Posterior vena cava (tissue), 2 donors: ENCODE data around the gene TC2N. TPM values are rescaled to one million over a fixed set of nuclear protein-coding genes. Genes with fewer than 3 reads are reported as not detected.
"Not testable (repeated sequence)": the region's sequence is repeated elsewhere in the genome, so short reads cannot be mapped to it uniquely, and the experiment has no call there.

Experiments used
- DNase-seq: peaks from one replicate; pipeline ENCODE4 v3.0.0-alpha.2; 2020; ENCODE audit warnings: low spot score
- intact Hi-C, 2 donors: fragments of 100-400 bp; cut with DNase I; formaldehyde crosslinking; loops; one replicate each; pipeline versions ENCODE4 v1.14.1 to v1.14.2; 2022 to 2023
- total RNA-seq, 2 donors: library from RNA; stranded (reverse); fragmentation: NEBNext Ultra II Directional; extraction: Animal tissue kit (Norgen Biotek cat#: 25700); gene quantifications; one replicate each; pipeline ENCODE4 v1.2.1, GENCODE V29; 2021
- donor health status: DM: yes; HTN: yes; CAD: no.
- donor health status: DM: yes; HTN: yes; CAD: no.

TC2N gene
- total RNA-seq, 2 donors from 2014 or later, result 12.7 to 28.3 TPM

DNA sequence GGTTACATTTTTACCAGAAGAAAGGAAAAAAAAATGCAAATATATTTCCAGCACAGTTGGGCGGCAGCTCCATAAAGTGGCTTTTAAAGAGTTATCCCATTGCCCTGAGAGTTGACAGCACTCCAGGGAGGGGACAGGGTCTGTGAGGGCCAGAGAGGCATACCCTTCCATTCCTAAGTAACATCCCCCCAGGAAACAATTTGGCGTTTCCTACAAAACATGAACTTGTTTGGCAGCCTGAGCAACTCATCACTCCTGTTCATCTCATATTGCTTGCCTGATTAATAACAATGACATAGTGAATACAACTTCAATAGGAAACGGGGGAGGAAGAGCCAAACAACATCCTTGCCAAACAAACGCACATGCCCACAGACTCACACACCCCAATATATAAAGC, 23.3 kb downstream of the TC2N start:
- intact Hi-C loops, result no loop called here

DNA sequence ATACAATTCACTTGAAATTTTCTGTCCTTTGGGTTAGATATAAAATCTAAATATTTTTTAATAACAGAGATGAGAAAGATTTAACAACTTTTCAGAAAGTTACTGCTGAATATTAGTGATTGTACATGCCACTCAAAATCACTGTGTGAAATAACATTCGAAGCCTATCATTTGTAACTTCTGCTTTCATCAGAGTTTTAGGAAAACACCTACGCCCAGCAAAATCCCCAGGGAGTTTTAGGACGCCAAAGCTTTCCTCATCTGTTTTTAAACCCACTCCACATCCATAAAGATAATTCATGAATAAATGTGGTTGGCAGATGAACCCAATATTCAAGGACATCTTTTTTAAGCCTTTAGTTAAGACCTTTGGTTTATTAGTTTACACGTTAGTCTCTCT, 23.9 kb downstream of the TC2N start:
- no peak for DNase-seq
- intact Hi-C loops, result no loop called here

More for the DNA sequence above, 23.3 kb downstream of the TC2N start:
- DNase-seq, result no peak

DNA sequence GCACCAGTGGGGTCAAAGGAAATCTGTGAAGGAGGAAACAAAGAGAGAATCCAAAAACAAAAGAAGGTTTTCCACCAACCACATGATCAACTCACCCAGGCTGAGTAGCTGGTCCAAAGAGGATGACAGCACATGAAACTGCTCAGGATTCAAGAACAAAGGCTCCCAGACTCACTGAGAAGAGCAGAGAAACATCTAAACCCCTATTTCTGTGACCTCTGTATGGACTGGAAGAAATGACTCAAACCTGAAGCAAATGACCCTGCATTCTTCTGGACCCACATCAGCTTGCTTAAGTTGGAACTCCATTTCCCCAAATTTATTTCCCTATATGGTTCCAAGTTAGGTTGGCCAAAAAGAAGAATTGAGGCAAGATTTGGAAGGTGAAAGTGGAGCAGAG, 26.3 kb downstream of the TC2N start:
- intact Hi-C loops, result no loop called here
- no peak for DNase-seq

DNA sequence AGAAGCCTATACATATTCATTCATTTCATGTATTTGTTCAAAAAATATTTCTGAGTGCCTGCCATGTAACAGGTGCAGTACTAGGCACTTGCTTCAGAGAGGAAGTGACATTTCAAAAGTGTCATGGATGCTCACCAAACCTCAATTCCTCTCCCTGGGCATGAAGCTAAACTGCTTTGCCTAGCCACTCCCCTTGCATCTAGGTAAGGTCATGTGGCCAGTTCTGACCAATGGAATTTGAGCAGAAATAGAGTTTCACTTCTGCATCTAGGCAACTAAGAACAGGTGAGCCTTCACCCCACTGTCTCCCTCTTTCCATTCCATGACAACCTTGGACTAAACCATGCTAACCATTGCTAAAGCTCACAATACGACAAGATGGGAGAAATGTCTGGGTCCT, 27.6 kb downstream of the TC2N start:
- intact Hi-C loops, result no loop called here
- no peak for DNase-seq

DNA sequence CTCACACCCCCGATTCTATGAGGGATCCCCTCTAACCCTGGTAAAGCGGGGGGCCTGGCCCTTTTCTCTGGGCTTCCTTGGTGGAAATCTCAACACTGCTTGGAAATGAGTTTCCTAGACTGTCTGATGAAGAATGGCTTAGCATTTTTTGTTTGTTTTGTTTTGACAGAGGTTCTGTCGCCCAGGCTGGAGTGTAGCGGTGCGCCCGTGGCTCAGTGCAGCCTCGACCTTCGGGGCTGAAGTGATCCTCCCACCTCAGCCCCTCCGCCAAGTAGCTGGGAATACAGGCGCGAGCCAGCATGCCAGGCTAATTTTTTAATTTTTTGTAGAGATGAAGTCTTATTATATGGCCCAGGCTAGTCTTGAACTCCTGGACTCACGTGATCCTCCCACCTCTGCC, 30.3 kb downstream of the TC2N start:
- intact Hi-C loops, result no loop called here

DNA sequence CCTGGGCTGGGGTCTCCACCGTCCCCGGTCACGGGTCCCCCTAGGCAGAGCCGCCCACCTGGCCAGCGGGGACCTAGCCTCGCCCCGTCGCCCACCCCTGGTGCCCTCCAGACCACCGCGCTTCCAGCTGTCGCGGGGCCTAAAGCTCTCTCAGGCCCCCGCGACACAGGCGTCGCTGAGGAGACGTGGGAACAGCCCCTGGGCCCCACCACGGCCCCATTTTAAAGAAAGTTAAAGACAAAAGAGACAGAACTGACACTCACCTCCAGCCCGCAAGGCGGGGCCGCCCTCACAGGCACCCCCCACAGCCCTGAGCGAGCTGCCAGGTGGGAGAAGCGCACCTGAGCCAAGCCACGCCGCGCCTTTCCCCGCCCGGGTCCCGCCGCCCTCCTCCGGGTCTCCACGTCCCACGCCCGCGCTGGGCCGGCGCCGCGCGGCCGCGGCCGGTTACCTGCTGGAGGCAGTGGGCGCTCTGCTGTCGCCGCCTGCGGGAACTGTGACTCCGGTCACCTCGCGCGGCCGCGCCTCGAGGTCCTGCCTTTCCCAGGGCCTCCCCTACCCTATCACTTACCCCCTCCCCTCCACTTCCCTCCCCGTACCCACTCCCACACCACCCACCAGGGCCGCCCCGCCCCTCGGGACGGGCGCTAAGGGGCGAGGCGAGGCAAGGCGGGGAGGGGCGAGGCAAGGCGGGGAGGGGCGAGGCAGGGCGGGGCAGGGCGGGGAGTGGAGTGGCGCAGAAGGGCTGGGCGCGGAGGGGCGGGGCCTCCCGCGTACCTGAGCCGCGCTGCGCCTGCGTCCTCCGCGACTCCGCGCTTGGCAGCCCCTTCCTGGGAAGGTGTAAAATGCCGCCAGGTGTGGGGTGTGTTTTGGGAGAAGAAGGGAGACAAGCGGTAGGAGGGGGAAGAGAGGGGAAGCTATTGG, 31.2 kb downstream of the TC2N start:
- DNase-seq, result peak; percentile 82
- intact Hi-C loops, result no loop called here

More for the DNA sequence above, 30.3 kb downstream of the TC2N start:
- no peak for DNase-seq

DNA sequence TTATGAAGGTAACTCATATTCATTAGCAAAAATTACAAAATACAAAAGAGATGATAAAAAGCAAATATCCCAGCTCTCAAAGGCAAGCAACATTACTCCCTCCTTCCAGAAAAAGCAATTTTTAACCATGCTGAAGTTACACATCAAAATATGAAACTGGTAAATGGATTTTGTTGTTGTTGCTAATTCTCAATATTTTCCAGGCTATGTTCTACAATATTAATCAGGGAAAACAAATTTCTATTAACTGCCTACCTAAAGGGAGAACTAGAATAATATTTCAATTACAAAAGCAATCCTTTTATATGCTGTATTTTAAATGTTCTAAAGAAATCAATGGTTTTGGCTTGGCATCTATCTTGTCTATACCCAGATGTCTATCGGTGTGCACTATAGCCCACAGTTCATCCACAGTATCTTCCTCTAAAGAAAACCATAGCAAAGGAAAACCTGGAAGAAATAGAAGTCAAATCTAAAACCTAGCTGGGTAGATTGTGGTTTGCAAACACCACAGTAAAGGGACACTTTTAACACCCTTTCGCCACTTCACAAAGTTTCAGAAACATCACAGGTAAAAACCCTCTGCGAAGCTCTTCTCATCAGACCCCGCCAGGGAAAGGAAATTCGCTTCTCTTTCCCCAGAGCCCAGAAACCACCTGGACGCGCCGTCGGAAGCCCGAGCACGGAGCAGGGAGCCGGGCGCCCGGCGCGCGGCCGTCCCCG, 32.0 kb downstream of the TC2N start:
- no peak for DNase-seq
- intact Hi-C loops, result no loop called here

DNA sequence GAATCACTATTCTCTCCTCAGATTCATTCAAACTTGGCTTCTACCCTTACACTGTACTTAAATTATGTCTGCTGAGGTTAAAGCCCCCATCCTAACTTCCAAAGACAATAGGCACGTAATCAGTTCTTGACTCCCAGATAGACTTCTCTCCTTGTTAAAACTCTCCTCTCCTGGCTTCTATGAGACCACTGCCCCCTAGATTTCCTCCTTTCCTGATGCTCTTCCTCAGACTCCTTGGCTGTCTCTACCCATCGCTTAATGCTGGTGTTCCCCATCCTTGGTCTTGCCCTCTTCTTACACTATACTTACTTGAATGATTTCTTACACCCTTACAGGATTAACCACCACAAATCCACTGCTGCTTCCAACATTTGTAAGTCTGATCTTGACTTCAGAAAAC, 32.8 kb downstream of the TC2N start:
- intact Hi-C loops, result no loop called here
- no peak for DNase-seq

DNA sequence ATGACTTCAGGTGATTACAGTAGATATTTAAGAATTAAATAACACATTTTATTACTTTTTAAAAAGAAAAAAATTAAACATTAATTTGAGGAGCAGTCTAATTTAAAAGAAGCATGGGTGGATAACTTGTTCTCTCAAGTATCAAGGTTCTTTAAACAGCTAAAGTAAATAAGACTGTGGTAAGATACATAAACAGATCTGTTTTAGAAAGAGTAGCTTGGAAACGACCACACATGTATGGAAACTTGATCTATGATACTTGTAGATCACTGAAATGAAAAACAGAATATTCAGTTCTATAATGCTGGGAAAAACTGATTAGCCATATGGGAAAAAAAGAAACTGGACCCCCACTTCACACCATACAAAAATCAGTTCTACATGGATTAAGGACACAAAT, 36.0 kb downstream of the TC2N start:
- DNase-seq, result no peak
- intact Hi-C loops, result no loop called here

DNA sequence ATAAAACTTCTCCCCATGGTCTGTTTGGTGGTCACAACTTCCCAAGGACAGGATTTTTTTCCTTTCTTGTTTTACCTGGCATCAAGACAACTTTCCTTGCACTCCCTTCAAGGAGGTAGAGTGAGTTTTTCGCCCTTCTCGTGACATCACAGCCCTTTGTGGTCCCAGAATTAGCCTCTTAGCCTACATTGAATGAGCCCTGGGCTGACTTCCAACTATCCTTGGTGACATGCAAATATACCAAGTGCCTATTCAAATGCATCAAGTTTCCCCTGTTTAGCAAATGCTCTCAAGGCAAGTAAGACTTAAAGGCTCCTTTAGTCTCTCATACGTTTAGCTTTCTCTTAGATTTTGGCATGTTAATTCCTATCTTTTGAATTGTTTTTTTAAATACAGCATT, 36.6 kb downstream of the TC2N start:
- DNase-seq, result no peak
- intact Hi-C loops, result no loop called here

DNA sequence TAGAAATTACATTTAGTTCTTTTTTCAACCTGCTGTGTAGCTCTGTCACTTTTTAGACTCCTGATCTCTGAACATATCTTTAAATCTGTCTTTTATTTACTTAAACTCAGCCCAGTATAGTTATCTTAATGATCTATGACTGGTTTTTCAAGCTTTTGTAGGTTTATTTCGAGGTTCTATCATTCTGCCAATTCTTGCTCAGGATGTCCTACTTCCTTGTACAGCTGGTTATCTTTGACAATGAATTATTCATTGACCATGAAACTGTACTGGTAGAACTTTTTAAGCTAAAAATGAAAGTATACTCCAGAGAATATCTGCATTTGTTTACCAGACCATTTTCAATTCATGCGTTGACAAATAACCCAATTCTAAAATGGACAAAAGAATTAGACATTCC, 37.8 kb downstream of the TC2N start:
- intact Hi-C loops, result loop anchor here in 1 of 2 donors (5.0 kb wide), 1 partner anchor 1143 kb away; no protein-coding TSS in a partner anchor
- DNase-seq, result no peak

DNA sequence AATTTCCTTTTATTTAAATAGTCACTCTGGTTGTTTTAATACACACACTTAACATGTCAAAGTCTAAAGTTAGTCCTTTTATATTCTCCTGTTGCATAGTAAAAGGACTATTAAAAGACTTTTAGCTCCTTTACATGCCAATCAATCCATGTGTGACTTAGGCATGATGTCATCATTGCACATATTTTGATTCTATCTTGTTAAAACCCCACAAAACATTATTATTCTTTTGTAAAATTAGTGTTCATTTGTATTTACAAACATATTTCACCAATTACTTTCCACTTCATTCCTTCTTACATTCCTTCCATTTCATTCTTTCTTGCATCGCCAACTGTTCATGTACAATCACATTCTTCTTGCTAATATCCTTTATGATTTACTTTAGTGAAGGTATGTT, 39.6 kb downstream of the TC2N start:
- intact Hi-C loops, result loop anchor here in 1 of 2 donors (5.0 kb wide), 1 partner anchor 1145 kb away; no protein-coding TSS in a partner anchor
- DNase-seq, result no peak

DNA sequence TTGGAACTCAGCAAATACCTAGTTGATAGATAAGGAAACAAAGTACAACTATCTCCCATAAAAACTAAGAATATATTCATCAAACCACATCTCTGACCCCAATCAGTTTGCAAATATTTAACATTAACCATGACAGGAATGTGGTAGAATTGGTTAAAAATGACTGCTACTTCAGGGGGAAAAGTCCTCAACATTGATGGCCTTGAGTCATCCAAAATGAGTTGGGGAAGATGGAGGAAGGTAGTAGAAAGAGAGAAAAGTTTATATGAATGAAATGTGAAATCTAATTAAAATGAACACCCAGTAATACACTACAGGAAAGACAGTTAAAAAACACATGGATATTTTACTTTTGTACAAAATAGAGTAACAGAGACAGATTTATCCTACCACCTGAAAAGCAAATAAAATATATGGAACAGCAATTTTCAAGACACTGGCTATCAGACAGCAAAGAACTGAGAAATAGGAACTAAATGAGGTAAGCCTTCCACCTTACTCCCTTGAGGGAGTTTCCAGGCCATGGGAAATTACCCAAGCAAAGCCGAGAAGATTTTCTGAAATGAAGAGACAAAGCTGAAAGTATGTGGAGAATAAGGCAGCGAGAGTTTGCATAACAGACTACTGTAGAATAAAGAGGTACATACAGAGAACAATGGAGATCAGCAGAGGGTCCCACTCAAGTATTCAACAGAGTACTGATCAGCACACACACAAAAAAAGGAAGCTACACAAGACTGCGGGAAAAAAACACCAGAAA, 49.6 kb downstream of the TC2N start:
- intact Hi-C loops, result loop anchor here in 1 of 2 donors (10.0 kb wide), 1 partner anchor 1893 kb away; no protein-coding TSS in a partner anchor
- no peak for DNase-seq

DNA sequence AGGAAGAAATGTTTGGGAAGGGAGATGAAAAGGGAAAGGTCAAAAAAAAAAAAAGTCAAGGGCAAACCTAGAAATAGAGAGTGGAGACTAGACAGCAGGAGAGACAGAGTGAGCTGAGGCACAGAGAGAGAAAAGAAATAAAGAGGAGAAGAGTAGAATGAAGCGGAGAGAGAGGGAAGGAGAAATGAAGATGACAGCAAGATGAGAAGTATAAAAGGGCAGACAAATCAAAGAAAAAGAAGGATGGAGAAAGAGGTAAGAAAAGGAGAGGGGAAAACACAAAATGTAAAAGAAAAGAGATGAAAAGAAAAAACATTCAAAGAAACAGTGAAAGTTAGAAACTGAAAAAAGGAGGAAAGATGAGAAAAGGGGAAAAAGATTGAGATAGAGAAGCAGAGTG, 53.0 kb downstream of the TC2N start:
- no peak for DNase-seq
- intact Hi-C loops, result loop anchor here in 1 of 2 donors (10.0 kb wide), 1 partner anchor 1890 kb away; no protein-coding TSS in a partner anchor

DNA sequence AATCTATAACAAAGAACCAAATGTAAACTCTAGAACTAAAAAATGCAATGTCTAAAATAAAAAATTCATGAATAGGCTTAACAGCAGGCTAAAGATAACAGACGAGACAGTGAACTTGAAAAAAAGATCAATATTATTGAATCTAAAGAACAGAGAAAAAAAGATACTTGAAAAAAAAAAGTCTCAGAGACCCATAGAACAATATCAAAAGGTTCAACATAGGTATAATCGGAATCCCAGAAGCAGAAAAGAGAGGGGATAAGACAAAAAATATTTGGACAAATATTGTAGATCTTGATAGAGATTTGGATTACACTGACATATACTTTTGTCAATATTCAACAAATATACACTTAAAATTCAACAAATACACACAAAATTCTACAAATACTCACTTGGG, 56.6 kb downstream of the TC2N start:
- no peak for DNase-seq

DNA sequence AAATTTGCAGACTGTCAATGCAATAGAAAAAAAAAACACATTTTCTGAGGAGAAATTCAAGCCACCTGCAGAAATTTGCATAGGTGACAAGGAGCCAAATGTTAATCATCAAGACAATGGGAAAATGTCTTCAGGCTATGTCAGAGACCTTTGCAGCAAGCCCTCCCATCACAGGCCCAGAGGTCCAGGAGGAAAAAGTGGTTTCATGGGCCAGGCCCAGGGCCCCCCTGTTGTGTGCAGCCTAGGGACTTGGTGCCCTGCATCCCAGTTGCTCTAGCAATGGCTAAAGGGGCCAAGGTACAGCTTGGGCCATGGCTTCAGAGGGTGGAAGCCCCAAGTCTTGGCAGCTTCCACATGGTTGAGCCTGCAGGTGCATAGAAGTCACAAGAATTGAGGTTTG, 60.6 kb downstream of the TC2N start:
- no peak for DNase-seq

More for the DNA sequence above, 56.6 kb downstream of the TC2N start:
- intact Hi-C loops, result loop anchor here in 1 of 2 donors (10.0 kb wide), 1 partner anchor 1886 kb away; no protein-coding TSS in a partner anchor

DNA sequence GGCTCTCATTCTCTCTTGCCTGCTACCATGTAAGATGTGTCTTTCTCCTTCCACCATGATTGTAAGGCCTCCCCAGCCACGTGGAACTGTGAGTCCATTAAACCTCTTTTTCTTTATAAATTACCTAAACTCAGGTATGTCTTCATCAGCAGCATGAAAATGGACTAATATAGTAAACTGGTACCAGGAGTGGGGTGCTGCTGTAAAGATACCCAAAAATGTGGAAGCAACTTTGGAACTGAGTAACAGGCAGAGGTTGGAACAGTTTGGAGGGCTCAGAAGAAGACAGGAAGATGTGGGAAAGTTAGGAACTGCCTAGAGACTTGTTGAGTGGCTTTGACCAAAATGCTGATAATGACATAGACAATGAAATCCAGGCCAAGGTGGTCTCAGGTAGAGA, 61.2 kb downstream of the TC2N start:
- DNase-seq, intact Hi-C loops: not testable (repeated sequence)

More for the DNA sequence above, 60.6 kb downstream of the TC2N start:
- intact Hi-C loops, result no loop called here

DNA sequence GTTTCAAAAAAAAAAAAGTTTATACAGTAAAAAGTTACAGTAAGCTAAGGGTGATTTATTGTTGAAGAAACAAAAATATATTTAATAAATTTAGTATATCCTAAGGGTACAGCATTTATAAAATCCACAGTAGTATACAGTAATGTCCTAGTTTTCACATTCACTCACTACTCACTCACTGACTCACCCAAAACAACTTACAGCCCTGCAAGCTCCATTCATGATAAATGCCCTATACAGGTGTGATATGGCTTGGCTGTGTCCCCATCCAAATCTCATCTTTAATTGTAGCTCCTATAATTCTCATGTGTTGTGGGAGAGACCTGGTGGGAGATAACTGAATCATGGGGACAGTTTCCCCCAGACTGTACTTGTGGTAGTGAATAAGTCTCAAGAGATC, 61.7 kb downstream of the TC2N start:
- no peak for DNase-seq
- intact Hi-C loops, result no loop called here

DNA sequence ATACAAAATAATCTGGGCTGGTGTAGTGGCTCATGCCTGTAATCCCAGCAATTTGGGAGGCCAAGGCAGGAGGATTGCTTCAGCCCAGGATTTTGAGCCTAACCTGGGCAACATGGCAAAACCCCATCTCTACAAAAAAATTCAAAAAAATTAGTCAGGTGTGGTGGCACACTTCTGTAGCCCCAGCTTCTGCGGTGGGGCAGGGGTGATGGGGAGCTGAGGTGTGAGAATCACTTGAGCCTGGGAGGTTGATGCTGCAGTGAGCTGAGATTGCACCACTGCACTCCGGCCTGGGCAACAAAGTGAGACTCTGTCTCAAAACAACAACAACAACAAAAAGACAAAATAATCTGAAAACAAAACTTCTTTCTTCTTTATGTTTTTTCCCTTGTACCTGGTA, 66.0 kb downstream of the TC2N start:
- intact Hi-C loops, result no loop called here
- DNase-seq, result no peak
